H1 (cell line): ENCODE data around the gene TRIM46.

Experiments used
- CTCF ChIP-seq, 3 experiments: IDR thresholded peaks; 1 replicate in 2 of 3; 2 replicates in 1 of 3; pipeline versions ENCODE4 v1.5.1 to v1.6.1; 2011; ENCODE audit warnings: low read length in 3 of 3, mild to moderate bottlenecking in 3 of 3, inconsistent platforms in 2 of 3, low read depth in 1 of 3, moderate library complexity in 1 of 3; ENCODE audit not compliant: insufficient read depth in 1 of 3; ENCODE audit errors: control extremely low read depth in 1 of 3
- EZH2 ChIP-seq: fragments of 200-600 bp; sonication (generic); IDR thresholded peaks from 2 replicates; pipeline ENCODE4 v1.7.1; 2012; ENCODE audit warnings: low read depth, mild to moderate bottlenecking, moderate library complexity, low read length, inconsistent platforms; ENCODE audit not compliant: severe bottlenecking
- POLR2AphosphoS5 ChIP-seq: IDR thresholded peaks from 2 replicates; pipeline ENCODE4 v1.6.1; 2011; ENCODE audit warnings: low read depth, low read length
- SP1 ChIP-seq: IDR thresholded peaks from 2 replicates; pipeline ENCODE4 v1.6.1; 2011; ENCODE audit warnings: low read depth, low read length
- TBP ChIP-seq: IDR thresholded peaks from 2 replicates; pipeline ENCODE4 v1.6.1; 2011; ENCODE audit warnings: low read depth, low read length, improper control_type of control experiment

GRCh38 chr1:155171836-155172731 is 1.6 kb upstream of the TRIM46 start:
- TF ChIP-seq CTCF (IDR thresholded peaks at IDR 0.05; ENCODE audit: control extremely low read depth in 1 of 3, insufficient read depth in 1 of 3, low read depth in 1 of 3, low read length in 3 of 3) (no peak), EZH2 (no peak), POLR2AphosphoS5 (no peak), TBP (no peak), SP1 (no peak)
